ENCODE data around the gene WDFY2. TPM values are rescaled to one million over a fixed set of nuclear protein-coding genes. Genes with fewer than 3 reads are reported as not detected.

Gene WDFY2, protein sequence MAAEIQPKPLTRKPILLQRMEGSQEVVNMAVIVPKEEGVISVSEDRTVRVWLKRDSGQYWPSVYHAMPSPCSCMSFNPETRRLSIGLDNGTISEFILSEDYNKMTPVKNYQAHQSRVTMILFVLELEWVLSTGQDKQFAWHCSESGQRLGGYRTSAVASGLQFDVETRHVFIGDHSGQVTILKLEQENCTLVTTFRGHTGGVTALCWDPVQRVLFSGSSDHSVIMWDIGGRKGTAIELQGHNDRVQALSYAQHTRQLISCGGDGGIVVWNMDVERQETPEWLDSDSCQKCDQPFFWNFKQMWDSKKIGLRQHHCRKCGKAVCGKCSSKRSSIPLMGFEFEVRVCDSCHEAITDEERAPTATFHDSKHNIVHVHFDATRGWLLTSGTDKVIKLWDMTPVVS
- 10 to 100 TPM in 6 of 7 donors, 1 to 10 TPM in 1; 9.9 to 17.9 (median 14.9) TPM for total RNA-seq
- 10 to 100 TPM in 1 of 2 donors, 1 to 10 TPM in 1; 5.4 to 11.6 TPM for polyA plus RNA-seq
- long read RNA-seq, donor 1, full-length matches to known transcripts: 43 of 88 reads
- long read RNA-seq, donor 1, partial matches to known transcripts: 15 of 88 reads
- long read RNA-seq, donor 1, other reads (novel, unspliced or antisense): 30 of 88 reads
- long read RNA-seq, donor 2: 0 reads
- long read RNA-seq, donor 3, full-length matches to known transcripts: 19 of 47 reads
- long read RNA-seq, donor 3, partial matches to known transcripts: 7 of 47 reads
- long read RNA-seq, donor 3, other reads (novel, unspliced or antisense): 21 of 47 reads

- Histone ChIP-seq H3K9me3 (no peaks in the 10 kb centered on the region), H3K27me3 (no peaks in the 10 kb centered on the region), H3K27ac (peak within 1 kb of the TSS; percentile 80 to 89), H3K4me3 (peak within 1 kb of the TSS; percentile 93), H3K4me1 (ENCODE audit: insufficient read depth) (peaks cover 14% of the 10 kb centered on the region), H3K36me3 (no peaks in the 10 kb centered on the region)
- intact Hi-C loops (cut with DNase I): loop anchor here (2.0 to 10.0 kb wide), 6 partner anchors 129 to 1459 kb away; partner anchors contain the start of genes DHRS12 (in 3 of the 4) and INTS6 (in 3 of the 4)
- 0 to 1% (median 1%) methylated on average over 58 to 81 of the region's 81 CpGs for WGBS, 3 donors
- DNase-seq: peak; percentile 99 to 100 (median 100)
- TF ChIP-seq POLR2A (IDR thresholded peaks at IDR 0.05) (peak; percentile 82), EP300 (IDR thresholded peaks at IDR 0.05) (peak; percentile 52)
- TF ChIP-seq, protein P1, sequence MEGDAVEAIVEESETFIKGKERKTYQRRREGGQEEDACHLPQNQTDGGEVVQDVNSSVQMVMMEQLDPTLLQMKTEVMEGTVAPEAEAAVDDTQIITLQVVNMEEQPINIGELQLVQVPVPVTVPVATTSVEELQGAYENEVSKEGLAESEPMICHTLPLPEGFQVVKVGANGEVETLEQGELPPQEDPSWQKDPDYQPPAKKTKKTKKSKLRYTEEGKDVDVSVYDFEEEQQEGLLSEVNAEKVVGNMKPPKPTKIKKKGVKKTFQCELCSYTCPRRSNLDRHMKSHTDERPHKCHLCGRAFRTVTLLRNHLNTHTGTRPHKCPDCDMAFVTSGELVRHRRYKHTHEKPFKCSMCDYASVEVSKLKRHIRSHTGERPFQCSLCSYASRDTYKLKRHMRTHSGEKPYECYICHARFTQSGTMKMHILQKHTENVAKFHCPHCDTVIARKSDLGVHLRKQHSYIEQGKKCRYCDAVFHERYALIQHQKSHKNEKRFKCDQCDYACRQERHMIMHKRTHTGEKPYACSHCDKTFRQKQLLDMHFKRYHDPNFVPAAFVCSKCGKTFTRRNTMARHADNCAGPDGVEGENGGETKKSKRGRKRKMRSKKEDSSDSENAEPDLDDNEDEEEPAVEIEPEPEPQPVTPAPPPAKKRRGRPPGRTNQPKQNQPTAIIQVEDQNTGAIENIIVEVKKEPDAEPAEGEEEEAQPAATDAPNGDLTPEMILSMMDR (IDR thresholded peaks at IDR 0.05): peak in 2 of 3 donors; percentile 6 to 9
These were observed at the start of gene WDFY2 for GRCh38 chr13:51583875-51584730. TSS of gene WDFY2 (plus strand) at chr13:51584462. CDS start at chr13:51584688, 226 bp downstream.

DNA sequence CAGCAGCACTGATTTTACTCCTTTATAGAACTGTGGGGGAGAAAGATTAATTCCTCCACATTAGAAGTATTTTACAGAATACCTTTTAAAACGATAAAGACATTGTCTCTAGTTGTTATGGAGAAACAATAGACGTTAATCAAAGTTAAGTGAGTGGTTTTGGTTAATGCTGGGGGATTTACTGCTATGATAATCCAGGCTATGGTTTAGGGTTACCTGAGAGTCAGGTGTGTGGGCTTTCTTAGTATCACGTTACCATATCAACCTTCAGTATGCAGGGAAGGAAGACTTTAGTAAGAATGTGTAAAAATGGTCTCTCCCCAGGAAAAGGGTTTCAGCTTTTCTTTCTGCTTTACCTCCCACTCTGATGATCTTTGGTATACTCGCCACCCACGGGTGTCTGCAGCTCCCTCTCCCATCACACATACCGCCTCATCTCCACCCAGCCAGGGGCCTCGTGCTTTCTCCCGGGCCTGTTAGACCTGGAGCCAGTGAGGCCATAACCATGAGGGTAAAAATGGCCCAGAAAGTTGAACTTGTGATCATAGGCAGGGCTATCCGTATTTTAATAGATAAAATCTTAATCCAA, 45.6 kb upstream of the WDFY2 start:
- no peak overlapping the region for H3K27ac ChIP-seq
- H3K4me1 ChIP-seq (ENCODE audit: insufficient read depth): peaks cover 4% of the 10 kb centered on the region

DNA sequence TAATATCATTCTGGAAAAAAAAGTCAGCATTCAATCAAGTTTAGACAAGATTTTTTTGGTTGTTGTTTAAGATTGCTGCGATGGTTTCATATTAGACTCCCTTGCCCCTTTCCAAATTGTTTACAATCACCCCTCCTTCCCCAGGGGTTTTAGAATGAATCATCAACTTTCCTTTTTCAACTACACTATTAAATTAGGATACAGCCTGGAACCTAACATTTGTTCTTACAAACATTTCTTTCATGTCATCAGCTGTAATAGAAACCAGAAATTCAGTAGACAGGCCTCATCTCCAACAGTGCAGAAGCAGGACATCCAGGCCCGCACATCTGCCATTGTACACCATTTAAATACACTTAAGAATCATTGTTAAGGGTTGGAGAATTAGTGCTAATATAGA, 44.4 kb upstream of the WDFY2 start:
- intact Hi-C loops (cut with DNase I): no loop called here
- Histone ChIP-seq H3K4me3 (no peak overlapping the region), H3K27me3 (no peaks in the 10 kb centered on the region), H3K4me1 (ENCODE audit: insufficient read depth) (peaks cover 4% of the 10 kb centered on the region), H3K9me3 (no peaks in the 10 kb centered on the region), H3K36me3 (no peaks in the 10 kb centered on the region), H3K27ac (peak overlapping the region in 1 of 2 donors; percentile 17)
- 26 to 29% (median 28%) methylated on average over 2 of the region's 2 CpGs for WGBS, 3 donors
- TF ChIP-seq POLR2A (IDR thresholded peaks at IDR 0.05): no peak
- TF ChIP-seq, protein P1 (IDR thresholded peaks at IDR 0.05): no peak
- TF ChIP-seq EP300 (IDR thresholded peaks at IDR 0.05): no peak
- DNase-seq: no peak

More for the DNA sequence above, 45.6 kb upstream of the WDFY2 start:
- Histone ChIP-seq H3K9me3 (no peaks in the 10 kb centered on the region), H3K27me3 (no peaks in the 10 kb centered on the region), H3K36me3 (no peaks in the 10 kb centered on the region), H3K4me3 (no peak overlapping the region)
- intact Hi-C loops (cut with DNase I): no loop called here
- 61 to 65% (median 62%) methylated on average over 9 of the region's 9 CpGs for WGBS, 3 donors
- no peak for DNase-seq
- TF ChIP-seq, protein P1 (IDR thresholded peaks at IDR 0.05): no peak
- no peak for TF ChIP-seq POLR2A (IDR thresholded peaks at IDR 0.05)
- TF ChIP-seq EP300 (IDR thresholded peaks at IDR 0.05): no peak
